ENCODE data around the gene S1PR2.

DNA sequence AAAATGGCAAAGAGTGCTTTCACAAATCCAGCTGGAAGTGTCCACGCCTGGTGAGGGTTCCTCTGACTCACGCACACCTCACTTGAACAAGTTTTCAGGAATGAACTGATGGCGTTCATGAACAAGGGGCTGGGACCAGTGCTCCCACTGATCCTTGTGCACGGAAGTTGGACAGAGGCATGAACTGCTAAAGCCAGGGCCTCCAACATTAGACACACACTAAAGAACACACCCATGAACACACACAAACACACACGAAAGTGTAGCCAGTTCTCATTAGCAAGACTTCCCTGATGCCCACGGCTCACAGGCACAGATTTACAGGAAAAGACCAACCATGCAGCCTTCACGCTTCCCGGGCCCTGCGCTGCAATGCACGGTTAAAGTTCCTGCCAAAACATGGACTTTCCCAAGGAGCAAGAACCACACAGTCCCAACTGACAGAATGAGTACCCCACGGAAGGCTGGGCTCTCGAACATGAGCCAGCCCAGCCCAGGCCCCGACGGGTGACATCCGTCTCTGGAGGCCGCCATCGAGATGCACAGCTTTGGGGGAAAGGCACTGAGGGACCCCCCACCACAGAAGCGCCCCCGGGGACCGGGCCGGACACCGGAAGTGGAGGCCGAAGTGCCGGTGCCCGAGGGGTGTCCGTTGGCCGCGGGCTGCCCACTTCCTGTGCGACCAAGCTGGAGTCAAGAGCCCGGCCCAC, 37.2 kb downstream of the S1PR2 start:
- TF ChIP-seq POLR2A (IDR thresholded peaks at IDR 0.05): no peak
- TF ChIP-seq, protein P1, sequence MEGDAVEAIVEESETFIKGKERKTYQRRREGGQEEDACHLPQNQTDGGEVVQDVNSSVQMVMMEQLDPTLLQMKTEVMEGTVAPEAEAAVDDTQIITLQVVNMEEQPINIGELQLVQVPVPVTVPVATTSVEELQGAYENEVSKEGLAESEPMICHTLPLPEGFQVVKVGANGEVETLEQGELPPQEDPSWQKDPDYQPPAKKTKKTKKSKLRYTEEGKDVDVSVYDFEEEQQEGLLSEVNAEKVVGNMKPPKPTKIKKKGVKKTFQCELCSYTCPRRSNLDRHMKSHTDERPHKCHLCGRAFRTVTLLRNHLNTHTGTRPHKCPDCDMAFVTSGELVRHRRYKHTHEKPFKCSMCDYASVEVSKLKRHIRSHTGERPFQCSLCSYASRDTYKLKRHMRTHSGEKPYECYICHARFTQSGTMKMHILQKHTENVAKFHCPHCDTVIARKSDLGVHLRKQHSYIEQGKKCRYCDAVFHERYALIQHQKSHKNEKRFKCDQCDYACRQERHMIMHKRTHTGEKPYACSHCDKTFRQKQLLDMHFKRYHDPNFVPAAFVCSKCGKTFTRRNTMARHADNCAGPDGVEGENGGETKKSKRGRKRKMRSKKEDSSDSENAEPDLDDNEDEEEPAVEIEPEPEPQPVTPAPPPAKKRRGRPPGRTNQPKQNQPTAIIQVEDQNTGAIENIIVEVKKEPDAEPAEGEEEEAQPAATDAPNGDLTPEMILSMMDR (IDR thresholded peaks at IDR 0.05): no peak

All from esophagus squamous epithelium (tissue), 4 donors.